Stimulated activated CD4-positive, alpha-beta T cell treated with anti-CD3 and anti-CD28 coated beads, Interleukin-15, amount 100 ng/mL, for 24 hours (primary cell): Measurements from ENCODE around the gene STOML2.
"Not testable (repeated sequence)": the region's sequence is repeated elsewhere in the genome, so short reads cannot be mapped to it uniquely, and the experiment has no call there.

Experiments
- DNase-seq: peaks from one replicate; pipeline ENCODE4 v3.0.0-alpha.2; 2020

Gene STOML2, protein sequence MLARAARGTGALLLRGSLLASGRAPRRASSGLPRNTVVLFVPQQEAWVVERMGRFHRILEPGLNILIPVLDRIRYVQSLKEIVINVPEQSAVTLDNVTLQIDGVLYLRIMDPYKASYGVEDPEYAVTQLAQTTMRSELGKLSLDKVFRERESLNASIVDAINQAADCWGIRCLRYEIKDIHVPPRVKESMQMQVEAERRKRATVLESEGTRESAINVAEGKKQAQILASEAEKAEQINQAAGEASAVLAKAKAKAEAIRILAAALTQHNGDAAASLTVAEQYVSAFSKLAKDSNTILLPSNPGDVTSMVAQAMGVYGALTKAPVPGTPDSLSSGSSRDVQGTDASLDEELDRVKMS

DNA sequence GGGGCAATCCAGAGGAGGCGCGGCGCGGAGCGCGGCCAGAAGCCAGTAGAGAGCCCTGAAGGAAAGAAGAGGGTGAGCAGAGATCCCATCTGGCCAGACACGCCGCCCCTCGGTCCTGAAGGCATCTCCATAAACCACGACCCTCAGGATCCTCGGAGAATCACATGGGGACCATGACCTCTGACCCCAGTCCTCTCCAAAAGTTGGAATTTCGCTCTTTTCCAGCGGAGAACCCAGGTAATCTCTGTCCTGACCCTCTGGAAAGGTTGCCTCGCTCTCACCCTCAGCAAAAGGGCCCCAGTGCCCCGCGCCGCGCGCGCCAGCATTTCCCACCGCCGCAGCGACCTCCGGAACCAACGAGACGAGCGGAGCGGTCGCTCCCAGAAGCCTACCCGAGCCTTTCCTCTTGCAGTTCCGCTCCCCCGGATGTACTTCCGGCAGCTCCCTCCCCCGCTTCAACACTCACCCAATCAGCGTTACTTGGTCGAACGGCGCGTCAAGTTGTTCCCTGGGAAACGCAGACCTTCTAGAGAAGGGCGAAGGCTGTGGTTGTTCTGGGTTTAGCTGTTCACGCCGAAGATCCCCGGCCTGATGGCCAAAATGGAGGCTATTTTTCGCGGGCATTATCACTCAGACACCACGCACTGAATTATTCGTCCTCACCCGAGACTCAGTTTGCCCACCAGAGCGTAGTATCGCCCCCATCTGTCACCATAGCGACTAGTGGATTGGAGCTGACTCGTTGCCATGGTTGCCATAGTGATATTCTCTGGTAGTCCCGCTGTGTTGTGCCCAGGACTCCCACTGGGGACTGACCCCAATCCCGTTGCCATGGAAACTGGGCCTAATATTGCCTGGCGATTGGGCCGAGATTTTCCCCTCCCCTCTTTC, at the start of gene STOML2:
TSS of gene STOML2 (minus strand) at position 363 of the 891 bp plus-strand sequence. CDS start at position 326, 37 bp downstream.
- DNase-seq, result peak; percentile 94

DNA sequence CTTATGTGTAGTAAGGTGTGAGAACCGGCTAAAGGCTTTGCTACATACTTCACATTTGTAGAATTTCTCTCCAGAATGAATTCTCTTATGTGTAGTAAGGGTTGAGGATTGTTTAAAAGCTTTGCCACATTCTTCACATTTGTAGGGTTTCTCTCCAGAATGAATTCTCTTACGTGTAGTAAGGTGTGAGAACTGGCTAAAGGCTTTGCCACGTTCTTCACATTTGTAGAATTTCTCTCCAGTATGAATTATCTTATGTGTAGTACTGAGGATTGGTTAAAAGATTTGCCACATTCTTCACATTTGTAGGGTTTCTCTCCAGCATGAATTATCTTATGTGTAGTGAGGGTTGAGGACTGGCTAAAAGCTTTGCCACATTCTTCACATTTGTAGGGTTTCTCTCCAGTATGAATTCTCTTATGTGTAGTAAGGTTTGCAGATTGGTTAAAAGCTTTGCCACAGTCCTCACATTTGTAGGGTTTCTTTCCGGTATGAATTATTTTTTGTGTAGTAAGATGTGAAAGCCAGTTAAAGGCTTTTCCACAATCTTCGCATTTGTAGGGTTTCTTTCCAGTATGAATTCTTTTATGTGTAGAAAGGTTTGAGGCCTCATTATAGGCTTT, 45.1 kb upstream of the STOML2 start:
- DNase-seq, result not testable (repeated sequence)

DNA sequence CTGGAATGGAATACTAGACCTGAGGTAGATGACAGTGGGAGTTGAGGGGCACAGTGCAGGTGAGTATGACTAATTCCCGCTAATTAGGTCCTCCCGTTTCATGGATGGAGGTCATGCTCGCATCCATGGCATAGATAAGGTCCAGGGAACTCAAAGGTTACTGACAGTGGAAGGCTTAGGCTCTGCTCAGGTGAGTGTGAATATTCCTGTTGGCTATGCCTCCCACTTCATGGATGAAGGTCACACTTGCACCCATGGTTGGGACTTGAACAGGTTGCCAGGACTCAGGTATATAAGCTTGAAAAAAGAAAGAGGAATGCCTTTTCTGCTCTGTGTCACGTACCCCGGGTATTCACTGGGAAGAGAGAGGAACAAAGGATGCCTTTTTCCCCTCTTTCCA, 39.1 kb upstream of the STOML2 start:
- no peak for DNase-seq

DNA sequence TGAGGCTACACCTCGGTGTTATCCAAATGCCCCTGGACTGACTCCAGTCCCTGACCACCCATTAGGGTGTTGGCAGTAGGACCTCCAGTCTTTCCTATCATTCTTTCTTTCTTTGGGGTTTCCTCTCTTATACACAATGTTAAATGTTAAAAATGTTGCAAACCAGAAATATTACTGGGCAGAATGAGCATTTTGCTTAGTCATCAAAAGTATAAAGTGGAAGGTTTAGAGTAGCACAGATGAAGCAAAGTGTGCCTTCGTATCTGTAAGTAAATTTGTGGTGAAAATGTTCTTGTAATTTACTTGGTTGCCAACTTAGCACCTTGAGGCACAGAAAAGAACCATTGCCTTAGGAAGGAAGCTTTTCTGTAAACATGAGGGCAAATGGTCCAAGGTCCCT, 37.2 kb upstream of the STOML2 start:
- DNase-seq, result no peak

DNA sequence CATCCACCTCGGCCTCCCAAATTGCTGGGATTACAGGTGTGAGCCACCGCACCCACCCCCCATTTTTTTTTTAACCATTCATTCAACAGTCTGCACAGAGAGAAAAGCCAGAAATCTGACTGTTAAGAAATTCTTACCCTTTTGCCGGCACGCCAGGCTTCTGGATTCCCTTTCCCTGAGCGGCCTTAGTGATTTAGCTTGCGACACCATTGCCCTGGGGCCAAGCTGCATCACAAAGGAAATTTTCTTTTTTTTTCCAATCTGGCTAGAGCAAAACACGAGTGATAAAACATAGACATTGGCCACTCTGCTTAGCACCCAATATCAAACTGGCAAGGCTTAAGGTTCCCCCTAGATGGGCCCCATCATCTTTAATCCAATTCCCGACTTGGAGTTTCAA, 33.9 kb upstream of the STOML2 start:
- no peak for DNase-seq

DNA sequence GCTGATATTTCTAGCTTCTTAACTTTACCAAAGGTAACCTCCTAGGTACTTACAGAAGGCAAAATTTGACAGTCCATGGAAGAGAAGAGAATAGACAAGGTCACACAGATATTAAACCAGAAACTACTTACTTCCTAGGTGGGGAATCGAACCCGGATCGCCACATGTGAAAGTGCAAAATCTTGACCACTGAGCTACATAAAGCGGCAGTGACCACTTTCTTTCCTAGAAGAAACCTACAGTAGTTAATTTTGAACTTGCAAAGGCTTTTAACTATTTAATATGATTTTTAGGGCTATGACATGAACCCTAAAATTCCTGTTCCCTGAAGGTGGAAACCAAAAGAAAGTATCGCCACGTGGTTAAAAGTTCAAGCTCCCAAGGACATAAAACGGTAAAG, 33.1 kb upstream of the STOML2 start:
- no peak for DNase-seq

DNA sequence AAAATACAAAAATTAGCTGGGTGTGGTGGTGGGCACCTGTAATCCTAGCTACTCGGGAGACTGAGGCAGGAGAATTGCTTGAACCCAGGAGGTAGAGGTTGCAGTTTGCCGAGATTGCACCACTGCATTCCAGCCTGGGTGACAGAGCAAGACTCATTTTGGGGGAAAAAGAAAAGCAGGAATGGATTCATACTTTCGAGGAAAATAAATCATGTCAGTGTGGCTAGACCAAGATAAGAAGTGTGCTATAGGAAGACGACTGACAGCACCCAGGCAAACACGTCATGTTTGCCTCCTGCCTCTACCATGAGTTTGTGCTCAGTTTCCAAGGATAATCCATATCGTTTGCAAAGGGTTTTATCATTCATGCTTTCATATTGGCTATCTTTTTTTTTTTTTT, 32.0 kb upstream of the STOML2 start:
- no peak for DNase-seq

DNA sequence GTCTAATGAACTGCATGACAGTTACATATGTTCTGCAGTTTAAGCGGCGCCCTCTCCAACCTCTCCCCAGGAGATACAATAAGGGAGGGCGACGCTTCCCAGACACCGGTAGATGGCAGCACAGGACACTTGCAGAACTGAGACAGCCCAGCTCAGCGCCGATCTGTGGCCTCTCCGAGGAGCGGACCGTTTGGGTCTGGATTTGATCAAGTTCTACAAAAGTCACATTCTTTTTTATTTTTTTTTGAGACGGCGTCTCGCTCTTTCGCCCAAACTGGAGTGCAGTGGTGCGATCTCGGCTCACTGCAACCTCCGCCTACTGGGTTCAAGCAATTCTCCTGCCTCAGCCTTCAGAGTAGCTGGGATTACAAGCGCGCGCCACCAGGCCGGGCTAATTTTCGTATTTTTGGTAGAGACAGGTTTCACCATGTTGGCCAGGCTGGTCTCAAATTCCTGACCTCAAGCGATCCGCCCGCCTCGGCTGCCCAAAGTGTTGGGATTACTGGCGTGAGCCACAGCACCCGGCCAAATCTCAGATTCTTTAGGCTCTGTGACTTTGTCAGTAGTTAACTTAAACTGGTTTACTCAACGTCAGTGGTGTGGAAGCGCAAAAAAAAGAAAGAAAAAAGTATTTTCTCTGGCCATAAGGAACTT, 14.1 kb upstream of the STOML2 start:
- peak; percentile 91 for DNase-seq

DNA sequence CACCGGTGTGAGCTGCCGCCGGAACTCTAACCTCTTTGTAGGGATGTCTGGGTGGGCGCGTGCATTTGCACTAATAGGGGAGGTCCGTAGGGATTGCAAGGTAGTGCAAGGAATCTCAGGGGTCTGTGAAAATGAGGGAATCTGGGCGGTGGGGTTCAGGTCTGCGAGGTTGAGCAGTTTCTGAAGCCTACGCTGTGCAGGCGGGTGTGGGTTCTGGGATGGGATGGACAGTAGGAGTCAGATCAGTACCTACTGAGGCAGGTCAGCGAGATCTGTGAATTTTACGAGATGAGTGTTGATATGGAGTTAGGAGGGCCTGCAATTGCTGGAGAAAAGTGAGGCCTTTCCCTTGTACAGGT, 13.6 kb upstream of the STOML2 start:
- no peak for DNase-seq

DNA sequence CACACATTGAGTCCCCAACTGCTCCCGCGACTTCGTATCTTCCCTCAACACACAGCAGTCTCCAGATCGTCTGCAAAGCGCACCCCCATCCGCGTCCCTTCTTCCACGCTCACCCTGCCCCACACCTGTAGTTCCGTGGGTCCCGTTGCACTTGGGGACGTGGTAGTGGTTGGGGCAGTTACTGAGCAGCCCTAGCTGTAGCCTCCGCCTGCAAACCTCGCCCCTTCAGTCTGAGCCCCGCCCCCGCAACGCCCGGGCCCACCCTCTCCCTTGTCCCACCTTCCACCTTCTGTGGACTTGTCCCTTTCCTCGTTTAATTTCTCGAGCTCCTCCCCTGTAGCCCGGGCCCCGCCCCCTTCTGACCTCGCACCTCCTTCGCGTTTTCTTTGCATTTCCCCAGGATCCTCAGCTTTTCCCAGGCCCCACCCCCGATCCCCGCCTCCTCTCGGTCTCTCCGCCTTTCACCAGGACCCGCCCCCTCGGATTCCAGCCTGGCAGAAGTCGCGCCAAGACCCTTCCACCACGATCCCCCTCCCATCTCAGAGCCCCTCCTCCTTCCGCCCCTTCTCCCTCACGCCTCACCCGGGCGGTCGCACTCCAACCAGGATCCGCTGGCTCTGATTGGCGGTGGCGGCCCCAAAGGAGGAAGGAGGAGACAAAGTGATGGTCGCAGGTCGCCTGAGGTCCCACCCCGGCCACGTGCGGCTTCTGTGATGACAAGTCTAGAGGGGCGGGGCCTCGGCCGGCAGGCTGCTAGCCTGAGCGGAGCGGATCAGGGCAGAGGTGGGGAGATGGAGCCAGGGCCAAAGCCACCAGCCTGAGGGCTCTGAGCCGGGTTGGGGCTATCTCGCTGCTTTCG, 13.0 kb upstream of the STOML2 start, which contains the start of gene ATOSB:
TSS of gene ATOSB (minus strand) at position 183 of the 859 bp plus-strand sequence. CDS start 7,588 bp downstream, outside the sequence.
- DNase-seq, result peak; percentile 96

DNA sequence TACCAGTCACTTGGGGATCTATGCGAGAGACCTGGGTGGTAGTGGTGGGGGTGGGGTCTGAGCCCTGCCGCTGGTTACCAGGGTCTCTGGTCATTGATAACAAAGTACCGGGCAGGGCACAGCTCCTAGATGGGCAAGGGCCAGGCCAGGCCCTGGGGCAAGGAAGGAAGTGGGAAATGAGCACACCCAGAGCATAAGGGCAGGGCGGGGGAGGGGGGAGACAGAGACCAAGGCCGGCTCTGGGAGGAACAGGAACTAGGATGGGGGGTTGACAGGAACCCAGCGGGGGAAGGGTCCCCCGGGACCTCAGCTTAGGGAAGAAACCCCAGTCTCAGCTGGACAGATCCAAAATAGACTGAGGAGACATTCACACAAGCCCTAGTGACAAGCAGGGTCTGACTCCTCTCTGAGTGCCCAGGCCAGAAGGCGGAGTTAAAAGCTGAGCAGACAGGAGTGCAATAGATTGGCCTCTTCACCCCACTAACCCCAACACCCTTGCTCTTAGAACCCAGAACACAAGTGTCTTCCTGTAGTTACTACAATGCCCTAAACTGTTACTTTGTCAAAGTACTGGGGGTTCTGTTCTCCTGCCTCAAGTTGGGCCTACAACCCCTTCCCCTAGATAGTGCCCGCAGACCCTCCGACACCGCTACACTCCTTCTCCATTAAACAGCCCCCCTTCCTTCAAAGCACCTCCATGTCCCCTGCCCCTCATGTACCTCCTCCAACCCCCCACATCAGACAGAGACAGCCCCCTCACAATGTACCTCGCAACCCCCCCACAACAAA, 12.1 kb upstream of the STOML2 start:
- peak; percentile 49 for DNase-seq

DNA sequence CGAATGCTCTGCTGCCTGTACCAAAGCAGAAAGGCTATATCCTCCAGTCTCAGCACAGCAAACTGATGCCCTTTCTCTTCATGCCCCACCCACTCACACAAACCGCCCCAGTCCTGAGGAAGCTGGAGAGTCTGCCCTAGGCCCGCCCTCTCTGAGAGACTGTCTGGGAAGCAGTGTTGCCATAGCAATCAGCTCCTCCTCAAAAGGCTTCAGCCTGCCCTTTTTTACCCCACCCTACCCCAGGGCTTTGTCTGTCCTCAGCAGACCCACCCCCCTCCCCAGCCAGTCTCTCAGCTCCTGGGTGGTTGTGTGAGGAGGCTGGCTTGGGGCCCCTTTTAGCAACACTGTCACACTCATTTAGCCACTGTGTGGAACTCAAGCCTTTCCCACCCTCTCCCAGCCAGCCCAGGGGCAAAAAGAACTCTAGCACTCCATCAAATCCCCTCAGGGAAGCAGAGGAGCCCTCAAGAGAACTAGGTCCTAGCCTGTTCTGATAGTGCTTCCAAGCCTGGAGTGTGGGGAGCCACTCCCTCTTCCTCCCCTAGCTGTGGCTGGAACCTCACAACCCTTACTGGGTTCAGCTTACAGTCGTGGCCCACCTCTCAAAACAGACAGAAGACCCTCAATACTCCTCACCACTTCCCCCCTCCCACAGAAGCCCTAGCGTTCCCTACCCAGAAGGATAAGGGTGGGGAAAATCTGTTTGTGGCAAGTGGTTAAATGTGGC, 11.3 kb upstream of the STOML2 start:
- peak; percentile 82 for DNase-seq

DNA sequence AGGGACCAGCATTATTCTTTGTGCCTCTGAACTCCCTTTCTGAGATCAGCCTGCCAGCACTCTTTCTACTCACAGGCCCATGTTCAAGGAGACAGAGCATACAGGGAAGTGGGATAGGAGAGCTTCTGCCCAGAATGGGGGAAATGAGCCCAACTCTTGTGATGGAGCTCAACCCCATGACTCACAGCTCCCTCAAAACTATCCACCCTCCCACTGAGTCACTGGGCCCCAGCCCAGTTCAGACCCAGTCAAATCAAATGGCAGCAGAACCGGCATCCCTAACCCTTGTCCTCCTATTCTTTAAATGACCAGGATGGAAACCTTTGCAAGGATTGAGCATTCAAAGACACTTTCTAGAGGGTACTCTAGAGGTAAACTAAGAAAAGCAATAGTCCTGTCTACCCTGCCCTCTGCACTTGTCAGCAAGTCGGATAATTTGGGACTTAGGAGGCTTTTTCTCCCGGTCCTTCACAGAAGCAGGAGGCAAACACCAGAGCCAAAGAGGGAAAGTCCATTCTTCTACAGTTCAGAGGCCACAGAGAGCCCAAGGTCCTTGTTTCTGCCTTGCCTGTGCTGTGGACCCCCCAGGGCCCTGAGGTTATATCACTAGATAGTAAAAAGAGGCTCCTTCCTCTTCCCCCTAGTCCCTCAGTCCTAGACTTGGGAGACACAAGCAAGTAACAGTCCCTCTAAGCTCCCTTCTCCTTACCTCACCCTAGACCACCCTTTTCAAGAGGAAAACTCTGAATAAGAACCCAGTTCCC, 9.5 kb upstream of the STOML2 start:
- DNase-seq, result no peak

DNA sequence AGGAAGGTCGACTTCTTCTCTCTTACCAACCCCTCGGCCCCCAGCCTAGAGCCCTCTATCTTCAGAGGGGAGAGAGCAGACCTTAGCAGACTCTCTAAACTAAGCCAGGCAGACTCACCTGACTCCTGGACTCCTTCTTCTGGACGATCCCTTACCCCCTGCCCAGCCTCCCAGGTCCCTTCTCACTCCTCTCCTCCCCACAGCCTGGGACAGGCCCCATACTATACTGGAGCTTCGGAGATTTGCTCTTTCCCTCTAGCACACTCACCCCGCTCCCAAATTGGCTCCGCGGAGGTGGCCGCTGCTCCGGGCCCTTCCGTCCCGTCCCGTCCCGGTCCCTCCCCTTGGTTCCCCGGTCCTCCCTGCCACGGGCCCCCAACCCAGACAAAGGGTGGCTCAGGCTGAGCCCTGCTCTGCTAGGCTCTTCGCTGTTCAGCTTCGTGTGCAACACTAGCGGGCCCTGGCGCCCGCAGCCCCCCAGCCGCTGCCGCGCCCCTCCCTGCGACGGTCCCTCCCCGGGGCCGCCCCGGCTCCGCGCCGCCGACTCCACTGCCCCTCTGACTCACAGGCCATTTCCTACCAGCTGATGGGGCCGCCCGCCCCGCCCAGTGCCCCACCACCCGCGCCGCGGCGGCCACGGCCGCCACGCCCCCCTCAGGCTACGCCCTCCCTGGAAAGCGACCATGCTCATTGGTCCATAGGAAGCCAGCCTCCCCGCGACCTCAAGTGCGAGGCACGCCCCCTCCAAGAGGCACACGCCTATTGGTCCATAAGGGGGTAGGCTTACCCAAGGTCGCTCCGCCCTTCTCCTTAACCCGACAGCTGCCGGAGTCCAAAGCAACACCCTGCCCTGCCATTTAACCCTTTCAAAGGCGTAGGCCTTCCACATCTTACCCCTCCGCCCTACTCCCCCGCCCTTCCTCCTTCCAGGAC, 8.3 kb upstream of the STOML2 start:
- DNase-seq, result peak; percentile 97

DNA sequence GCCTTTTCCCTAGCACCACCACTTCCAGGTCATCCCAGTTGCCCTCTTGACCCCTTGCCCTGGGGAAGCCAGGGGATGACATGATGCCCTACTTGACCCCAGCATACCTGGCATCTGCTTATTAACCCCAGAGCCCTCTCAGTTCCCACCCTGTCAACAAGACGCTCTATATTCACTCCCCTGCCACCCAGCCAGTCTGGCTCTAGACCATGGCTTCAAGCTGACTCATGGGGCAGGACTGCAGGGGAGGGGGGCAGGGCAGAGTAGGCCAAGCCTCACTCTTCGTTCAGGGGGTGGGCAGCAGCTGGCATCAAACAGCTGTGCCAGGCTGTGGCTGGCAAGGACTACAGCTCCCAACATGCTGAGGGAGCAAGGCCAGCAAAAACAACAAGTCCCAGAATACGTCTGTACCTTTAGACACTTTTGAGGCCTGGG, 7.4 kb upstream of the STOML2 start:
- no peak for DNase-seq

DNA sequence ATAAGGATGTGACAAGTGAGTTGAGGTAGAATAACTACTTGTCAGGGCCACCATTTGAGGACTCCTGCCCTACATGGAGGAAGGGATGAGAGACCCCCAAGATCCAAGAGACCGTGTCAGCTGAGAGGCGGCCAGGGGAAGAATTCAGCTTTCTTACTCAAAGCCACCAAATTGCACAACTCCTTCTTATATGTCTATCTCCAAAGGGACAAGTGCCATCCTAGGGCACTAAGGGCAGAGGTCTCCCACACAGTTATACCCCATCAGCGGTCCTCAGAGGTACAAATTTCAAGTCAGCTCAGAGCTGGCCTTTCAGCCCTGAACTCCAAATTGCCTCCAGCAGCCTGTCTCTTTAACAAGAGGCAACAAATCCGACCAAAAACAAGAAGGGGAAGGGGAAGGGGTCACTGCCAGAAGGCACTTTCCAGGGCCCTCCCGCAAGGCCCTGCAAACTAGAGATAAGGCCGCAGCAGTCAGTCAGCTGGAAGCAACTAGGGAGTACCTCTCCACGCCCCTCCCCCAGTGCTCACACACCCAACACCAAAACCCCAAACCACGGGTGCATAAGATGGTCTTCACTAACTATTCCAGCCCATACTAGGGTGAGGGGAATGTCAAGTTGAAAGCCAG, 6.1 kb upstream of the STOML2 start:
- no peak for DNase-seq

DNA sequence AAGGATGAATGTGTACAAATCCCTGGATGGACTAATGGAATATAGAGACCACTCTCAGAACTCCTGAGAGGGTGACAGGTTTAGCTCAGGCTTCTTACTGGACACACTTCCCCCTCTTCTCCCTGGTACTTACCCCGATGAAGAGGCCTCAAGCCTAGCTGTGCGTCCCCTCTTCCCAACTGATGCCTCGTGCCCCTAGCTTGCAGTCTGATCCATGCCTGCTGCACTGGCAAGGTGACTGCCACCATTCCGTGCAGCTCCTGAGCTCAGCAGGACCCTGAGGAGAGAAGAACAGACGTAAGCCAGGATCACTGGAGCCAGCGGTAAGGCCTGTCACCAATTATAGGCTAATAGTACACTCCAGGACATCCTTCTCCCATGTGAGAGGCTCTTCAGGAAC, 5.5 kb upstream of the STOML2 start:
- DNase-seq, result no peak
